Measurements from ENCODE around the gene LSS. TPM values are rescaled to one million over a fixed set of nuclear protein-coding genes. Genes with fewer than 3 reads are reported as not detected.

Gene LSS
- polyA plus RNA-seq, 1 donor (not counting 4 experiments of a cell fraction or from before 2014, with no cell fraction given), result 105 TPM

DNA sequence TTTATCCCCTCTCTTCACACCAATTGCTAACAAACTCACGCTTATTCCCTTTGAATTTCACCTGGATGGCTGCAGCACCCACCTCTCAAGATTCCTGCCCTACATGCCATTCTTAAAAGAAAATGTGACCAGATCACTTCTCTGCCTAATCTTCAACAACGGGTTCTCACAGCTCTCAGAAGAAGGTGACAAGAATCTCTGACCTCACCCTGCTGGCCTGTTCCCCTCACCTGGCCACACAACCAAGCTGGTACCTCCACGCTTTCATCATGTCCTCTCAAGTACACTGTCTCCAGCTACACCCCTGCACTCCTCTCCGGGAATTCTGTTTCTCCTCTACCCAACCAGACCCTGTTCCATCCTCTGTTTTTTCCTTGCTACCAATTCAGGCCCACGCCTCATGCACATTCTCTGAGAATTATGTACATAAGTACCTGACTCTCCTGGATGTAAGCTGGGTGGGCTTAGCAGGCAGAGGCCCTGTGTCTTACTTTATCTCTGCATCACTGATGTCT, 5.9 kb upstream of the LSS start:
- DNase-seq (ENCODE audit: low read depth, low spot score) (no peak), FAIRE-seq (no peak)
- H3K9me3 ChIP-seq (ENCODE audit: control insufficient read depth, low read depth, low read length), result no peaks in the 10 kb centered on the region
- H3K4me3 ChIP-seq (ENCODE audit: control insufficient read depth in 2 of 3, extremely low read depth in 1 of 3, insufficient read depth in 2 of 3, low read depth in 1 of 3, low read length in 3 of 3), result no peak overlapping the region
- no peaks in the 10 kb centered on the region for H3K27me3 ChIP-seq (ENCODE audit: control insufficient read depth, extremely low read depth, insufficient read depth, low read length)
- dilution Hi-C loops (cut with MboI; ENCODE audit: extremely low pct_ligation_motif_present, low sequenced_read_pairs), result no loop called here
- H3K36me3 ChIP-seq (ENCODE audit: control insufficient read depth in 2 of 2, extremely low read depth in 1 of 2, insufficient read depth in 2 of 2, low read length in 2 of 2), result peaks cover 25 to 32% of the 10 kb centered on the region in 2 experiments
- H3K27ac ChIP-seq (ENCODE audit: control insufficient read depth, insufficient read depth, low read length), result no peak overlapping the region
- no peak overlapping the region for H2AFZ ChIP-seq (ENCODE audit: control insufficient read depth, low read length)
- no peaks in the 10 kb centered on the region for H3K9me1 ChIP-seq (ENCODE audit: control insufficient read depth, extremely low read depth, insufficient read depth, low read length)
- peaks cover 11% of the 10 kb centered on the region for H3K79me2 ChIP-seq (ENCODE audit: control insufficient read depth, insufficient read depth, low read length)
- H4K20me1 ChIP-seq (ENCODE audit: control insufficient read depth, extremely low read depth, insufficient read depth, low read length), result no peaks in the 10 kb centered on the region
- H3K4me1 ChIP-seq (ENCODE audit: control insufficient read depth, extremely low read depth, insufficient read depth, low read length), result peaks cover 11% of the 10 kb centered on the region
- TF ChIP-seq, protein P1, sequence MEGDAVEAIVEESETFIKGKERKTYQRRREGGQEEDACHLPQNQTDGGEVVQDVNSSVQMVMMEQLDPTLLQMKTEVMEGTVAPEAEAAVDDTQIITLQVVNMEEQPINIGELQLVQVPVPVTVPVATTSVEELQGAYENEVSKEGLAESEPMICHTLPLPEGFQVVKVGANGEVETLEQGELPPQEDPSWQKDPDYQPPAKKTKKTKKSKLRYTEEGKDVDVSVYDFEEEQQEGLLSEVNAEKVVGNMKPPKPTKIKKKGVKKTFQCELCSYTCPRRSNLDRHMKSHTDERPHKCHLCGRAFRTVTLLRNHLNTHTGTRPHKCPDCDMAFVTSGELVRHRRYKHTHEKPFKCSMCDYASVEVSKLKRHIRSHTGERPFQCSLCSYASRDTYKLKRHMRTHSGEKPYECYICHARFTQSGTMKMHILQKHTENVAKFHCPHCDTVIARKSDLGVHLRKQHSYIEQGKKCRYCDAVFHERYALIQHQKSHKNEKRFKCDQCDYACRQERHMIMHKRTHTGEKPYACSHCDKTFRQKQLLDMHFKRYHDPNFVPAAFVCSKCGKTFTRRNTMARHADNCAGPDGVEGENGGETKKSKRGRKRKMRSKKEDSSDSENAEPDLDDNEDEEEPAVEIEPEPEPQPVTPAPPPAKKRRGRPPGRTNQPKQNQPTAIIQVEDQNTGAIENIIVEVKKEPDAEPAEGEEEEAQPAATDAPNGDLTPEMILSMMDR (optimal IDR thresholded peaks at IDR 0.05 in 1 of 3, IDR thresholded peaks at IDR 0.05 in 1 of 3, conservative IDR thresholded peaks at IDR 0.05 in 1 of 3; ENCODE audit: extremely low read depth in 1 of 3, insufficient read depth in 2 of 3, low read length in 3 of 3), result no peak
- TF ChIP-seq EZH2 (IDR thresholded peaks at IDR 0.05; ENCODE audit: low read length), result no peak
- H3K4me2 ChIP-seq (ENCODE audit: control insufficient read depth, extremely low read depth, insufficient read depth, low read depth, low read length), result no peak overlapping the region
- no peak overlapping the region for H3K9ac ChIP-seq (ENCODE audit: control insufficient read depth, extremely low read depth, insufficient read depth, low read length)

DNA sequence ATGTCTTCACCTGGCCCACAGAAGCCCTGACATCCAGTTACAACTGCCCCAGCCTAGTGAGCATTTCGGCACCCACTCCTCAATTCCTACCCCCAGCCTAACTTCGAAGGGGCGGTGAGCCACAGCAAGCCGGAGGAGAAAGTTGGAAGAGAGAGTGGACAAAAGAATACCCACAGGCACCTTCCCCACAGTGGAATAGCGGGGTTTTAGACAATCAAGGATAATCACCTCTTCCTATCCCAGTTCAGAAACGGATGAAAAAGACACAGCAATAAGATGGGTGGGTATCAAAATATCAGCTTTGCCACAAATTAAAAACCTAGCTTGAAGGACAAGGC, 1.3 kb upstream of the LSS start:
- H3K9me1 ChIP-seq (ENCODE audit: control insufficient read depth, extremely low read depth, insufficient read depth, low read length), result peaks cover 4% of the 10 kb centered on the region
- no peak for TF ChIP-seq EZH2 (IDR thresholded peaks at IDR 0.05; ENCODE audit: low read length)
- TF ChIP-seq, protein P1 (optimal IDR thresholded peaks at IDR 0.05 in 1 of 3, IDR thresholded peaks at IDR 0.05 in 1 of 3, conservative IDR thresholded peaks at IDR 0.05 in 1 of 3; ENCODE audit: extremely low read depth in 1 of 3, insufficient read depth in 2 of 3, low read length in 3 of 3), result no peak
- peaks cover 12 to 18% of the 10 kb centered on the region in 2 experiments for H3K36me3 ChIP-seq (ENCODE audit: control insufficient read depth in 2 of 2, extremely low read depth in 1 of 2, insufficient read depth in 2 of 2, low read length in 2 of 2)
- H3K9me3 ChIP-seq (ENCODE audit: control insufficient read depth, low read depth, low read length), result no peaks in the 10 kb centered on the region
- H3K9ac ChIP-seq (ENCODE audit: control insufficient read depth, extremely low read depth, insufficient read depth, low read length), result peak overlapping the region; percentile 83
- dilution Hi-C loops (cut with MboI; ENCODE audit: extremely low pct_ligation_motif_present, low sequenced_read_pairs), result no loop called here
- no peak overlapping the region for H2AFZ ChIP-seq (ENCODE audit: control insufficient read depth, low read length)
- H3K79me2 ChIP-seq (ENCODE audit: control insufficient read depth, insufficient read depth, low read length), result peaks cover 49% of the 10 kb centered on the region
- peak overlapping the region; percentile 92 for H3K4me2 ChIP-seq (ENCODE audit: control insufficient read depth, extremely low read depth, insufficient read depth, low read depth, low read length)
- peaks cover 11% of the 10 kb centered on the region for H4K20me1 ChIP-seq (ENCODE audit: control insufficient read depth, extremely low read depth, insufficient read depth, low read length)
- peak overlapping the region; percentile 69 for H3K27ac ChIP-seq (ENCODE audit: control insufficient read depth, insufficient read depth, low read length)
- H3K4me1 ChIP-seq (ENCODE audit: control insufficient read depth, extremely low read depth, insufficient read depth, low read length), result peaks cover 21% of the 10 kb centered on the region
- no peak for FAIRE-seq
- no peak for DNase-seq (ENCODE audit: low read depth, low spot score)
- H3K27me3 ChIP-seq (ENCODE audit: control insufficient read depth, extremely low read depth, insufficient read depth, low read length), result no peaks in the 10 kb centered on the region
- H3K4me3 ChIP-seq (ENCODE audit: control insufficient read depth in 2 of 3, extremely low read depth in 1 of 3, insufficient read depth in 2 of 3, low read depth in 1 of 3, low read length in 3 of 3), result peak overlapping the region; percentile 73 to 78 (median 75)
